ENCODE results near the gene CLCNKA.
A peak's percentile ranks its signal among the peaks of the same experiment; 100 is the strongest.

Gene CLCNKA

DNA sequence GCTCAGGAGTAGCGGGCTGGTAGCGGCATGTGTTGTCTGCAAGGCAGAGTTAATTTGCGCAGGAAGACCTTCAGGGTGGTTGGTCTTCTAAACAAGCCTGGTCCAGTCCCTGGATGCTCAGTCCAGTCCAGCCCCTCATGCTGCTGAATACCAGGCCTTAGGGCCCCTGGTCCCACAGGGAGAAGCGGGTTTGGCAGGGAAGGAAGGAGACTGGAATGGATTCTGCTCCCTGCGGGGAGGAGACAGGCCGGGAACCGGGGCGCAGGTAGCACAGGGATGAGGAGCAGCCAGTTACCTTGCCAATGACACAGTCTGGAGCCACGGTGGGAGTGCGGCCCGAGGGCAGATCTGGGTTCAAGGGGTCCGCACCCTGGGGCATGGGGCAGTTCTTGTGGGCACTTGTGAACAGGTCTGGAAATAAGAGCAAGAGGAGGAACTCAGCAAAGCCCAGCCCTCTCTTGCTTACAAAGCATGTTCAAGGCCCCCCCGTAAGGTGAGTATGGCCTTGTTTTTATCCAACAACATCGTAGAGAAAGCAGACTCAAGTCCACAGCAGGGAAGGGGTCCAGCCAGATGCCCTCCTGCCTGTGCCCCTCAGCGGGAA, 41.5 kb downstream of the CLCNKA start:
- no peak for DNase-seq (ENCODE audit: low spot score)

DNA sequence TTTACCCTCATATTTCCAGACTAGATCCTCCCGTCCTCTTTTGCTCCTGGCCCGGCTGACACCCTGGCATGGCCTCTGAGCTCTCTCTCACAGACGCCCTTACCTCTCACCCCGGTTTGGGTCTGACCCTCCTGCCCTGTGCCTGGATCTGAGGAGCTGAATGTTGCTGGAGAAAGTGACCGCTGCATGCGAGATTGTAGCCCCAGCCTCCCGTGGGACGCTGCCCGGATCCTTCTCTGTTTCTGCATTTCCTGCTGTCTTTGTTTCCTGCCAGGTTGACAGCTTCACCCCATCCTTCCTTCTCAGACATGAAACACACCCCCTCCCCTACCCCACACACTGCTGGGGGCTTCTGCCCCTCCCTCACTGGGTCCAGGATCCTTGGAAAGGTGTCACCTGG, 42.1 kb downstream of the CLCNKA start:
- no peak for DNase-seq (ENCODE audit: low spot score)

DNA sequence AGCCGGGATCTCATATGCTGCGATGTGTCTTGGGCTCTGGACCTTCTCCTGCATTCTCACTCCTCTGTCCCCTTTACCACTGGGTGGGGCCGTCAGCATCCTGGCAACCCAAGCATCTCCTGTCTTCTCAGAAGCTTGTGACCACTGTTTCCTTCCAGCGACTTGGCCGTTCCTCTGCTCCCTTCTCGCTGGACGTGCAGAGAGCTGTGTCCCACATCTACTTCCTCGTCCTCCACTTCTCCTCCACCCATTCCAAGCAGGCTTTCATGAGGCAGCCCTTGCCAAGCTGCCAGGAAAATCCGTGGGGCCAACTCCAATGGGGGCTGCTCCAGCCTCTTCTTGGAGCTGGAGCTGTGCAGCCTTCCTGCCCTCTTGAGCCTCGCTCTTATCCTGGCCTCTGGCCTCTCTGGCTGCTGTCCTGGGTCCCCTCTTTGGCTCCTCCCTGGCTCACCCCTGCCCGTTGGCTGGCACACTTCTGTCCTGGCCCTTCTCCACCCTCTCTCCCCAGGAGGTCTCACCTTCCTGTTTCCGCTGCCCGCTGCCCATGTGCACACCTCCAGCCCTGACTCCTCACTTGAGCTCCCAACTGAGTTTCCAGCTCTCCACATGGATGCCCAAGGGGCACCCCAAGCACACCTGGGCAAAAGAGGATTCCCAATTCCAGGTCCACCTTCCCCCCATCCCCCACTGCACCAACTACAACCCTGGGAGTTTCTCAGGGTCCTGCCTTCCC, 42.9 kb downstream of the CLCNKA start:
- no peak for DNase-seq (ENCODE audit: low spot score)

DNA sequence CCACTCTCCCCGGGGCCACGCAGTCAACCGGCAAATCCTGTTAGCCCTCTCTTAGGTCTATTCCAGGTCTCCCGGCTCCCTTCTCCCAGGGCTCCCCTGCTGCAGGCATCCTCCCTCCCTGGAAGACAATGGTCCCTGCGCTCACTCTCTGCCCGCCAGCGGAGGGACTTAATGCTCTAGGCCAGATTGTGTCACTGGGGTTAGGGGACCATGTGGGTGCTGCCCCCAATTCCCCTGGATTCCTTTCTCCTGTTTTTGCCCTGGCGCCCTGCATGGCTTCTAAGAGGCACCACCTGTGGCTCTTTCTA, 43.4 kb downstream of the CLCNKA start:
- no peak for DNase-seq (ENCODE audit: low spot score)

DNA sequence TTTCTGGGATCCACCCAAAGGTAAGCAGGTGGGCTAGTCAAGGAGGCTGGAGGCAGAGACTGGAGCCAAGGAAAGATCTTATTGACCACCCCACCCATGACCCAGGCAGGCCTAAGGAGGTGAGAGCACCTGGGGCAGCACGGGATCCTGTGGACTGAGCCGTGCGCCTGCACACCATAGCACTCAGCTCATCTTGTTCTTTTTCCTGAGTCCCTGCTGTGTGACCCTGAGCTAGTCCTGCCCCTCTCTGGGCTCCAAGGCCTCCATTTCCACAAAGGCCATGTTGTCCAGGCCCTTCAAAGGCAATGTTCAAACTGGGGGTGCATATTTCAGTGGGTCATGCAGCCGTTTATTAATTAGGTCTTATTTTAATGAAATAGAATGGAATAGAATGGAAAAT, 44.4 kb downstream of the CLCNKA start:
- no peak for DNase-seq (ENCODE audit: low spot score)

DNA sequence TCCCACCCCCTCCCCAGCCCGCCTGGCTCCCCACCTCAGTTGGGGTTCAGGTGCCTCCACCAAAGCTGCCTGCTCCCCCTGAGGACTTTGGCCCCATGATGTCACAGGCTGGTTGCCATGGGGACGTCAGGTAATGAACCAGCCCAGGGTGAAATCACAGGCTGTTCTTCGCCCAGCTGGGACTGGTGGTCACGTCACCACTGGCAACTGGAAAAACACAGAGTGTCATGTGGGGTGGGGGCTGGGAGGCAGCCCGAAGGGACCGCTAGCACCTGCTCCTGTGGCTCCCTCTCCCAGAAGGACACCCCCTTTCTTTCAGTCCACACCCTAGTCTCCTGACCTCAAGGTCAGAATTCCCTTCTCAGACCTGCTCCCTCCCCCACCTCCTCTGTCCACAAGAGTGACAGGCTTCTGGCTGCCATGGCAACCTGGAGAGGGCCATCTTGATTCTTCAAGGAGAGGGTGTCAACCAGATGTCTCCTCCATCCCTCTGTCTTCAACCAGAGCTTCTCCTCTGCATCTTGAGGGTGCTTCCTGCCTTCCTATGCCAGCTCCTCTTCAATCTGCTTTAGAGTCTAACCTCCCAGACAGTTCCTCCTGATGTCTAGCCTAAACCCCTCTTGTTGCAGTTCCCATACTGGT, 45.4 kb downstream of the CLCNKA start:
- no peak for DNase-seq (ENCODE audit: low spot score)

DNA sequence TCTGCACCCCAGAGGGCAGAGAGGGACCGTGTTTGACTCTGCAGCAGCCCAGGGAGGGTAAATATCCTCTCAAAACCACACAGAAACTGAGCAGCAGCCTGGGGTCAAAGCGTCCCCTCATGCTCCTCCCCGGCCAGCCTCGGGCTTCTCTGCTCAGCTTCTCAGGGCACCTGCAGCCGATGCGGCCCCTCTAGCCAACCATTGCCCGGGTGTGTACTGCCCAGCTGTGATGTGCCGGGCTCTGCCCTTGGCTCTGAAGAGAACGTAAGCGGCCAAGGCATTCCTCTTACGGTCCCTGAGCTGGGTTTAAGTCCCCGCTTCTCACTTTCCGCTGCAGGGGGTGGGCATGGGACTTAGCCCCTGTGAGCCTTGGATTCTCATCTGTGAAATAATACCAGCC, 46.1 kb downstream of the CLCNKA start:
- no peak for DNase-seq (ENCODE audit: low spot score)

DNA sequence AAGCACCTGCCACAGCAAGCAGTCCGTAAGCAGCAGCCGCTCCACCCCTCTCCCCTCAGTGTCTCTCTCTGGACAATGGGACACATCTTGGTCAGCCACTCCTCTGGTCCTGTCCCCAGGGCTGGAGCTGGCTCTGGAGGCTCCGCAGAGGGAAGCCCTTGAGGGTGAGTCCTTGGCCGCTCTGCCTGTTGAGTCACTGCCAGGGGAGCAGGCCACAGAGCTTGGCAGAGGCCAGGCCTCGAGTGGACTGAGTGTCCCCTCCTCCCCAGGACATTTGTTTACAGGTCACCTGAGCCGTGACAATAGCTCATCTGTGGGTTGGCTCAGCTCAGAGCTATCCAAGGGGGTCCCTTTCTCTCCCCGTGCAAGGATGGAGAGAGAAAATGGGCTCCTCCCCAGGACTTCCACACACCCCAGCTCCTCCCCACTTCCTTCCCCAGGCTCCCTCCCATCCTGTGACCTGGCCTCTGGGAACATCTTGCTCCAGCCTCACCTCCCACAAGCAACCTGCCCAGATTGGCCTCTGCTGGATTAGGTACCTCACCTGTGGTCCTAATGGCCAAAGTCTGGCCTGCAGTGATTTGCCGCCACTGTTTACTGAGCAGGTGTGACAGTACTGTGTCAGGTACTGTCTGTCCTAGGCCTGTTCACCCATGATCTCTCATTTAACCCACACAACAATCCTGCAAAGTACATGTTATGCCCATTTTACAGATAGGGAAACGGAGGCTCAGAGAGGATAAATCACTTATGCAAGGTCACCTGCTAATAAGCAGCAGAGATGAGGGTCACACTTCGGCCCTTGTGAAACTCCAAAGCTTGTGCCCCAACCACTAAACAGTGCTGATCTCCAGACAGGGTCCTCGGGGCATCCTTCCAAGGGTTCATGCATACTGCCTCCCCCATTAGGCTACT, 46.8 kb downstream of the CLCNKA start:
- DNase-seq (ENCODE audit: low spot score), result no peak

DNA sequence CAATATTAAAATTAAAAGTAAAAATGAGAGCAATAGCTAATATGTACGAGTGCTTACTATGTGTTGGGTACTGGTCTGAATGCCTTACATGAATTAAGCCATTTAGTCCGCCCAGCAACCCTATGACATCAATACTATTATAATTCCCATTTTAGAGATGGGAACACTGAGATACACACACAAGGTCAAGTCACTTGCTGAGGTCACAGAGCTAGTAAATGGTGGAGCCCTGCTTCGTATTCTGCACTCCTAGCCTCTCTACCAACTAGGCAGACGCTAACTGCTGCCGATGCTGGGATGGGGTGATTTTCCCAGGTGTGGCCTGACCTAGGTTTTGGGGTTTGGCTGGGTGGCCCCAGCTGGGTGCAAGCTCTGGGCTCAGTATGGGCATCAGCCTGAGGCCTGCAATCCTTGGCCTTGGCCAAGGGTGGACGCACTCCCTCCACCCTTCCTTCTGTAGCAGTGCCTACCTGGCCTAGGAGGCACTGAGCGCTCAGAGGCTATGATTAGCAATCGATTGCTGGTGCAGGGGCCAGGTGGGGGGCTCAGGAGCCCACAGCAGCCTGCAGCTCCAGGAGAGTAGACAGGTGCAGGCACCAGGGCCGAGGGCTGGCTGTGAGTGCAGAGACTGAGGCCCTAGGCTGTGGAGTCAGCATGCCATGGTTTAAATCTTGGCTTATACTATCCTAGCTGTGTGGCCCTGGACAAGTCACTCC, 49.0 kb downstream of the CLCNKA start:
- DNase-seq (ENCODE audit: low spot score), result no peak

DNA sequence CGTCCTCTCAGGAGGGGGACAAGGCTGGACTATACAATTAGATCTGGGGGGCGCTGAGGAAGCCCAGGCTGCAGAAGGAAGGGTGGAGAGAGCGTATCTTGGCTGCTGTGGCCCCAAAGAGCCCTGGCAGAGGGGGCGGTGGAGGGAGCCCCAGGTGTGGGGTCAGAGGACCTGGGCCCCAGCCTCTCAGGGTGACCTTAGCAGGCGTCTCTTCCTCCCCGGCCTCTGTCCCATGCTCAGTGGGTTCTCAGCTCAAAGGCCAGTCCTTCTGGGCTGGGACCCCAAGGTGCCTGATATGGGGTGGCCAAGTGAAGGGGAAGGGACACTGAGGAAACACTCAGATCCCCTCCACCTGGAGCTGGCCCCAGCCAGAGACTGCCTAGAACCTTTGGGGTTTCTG, 49.8 kb downstream of the CLCNKA start:
- no peak for DNase-seq (ENCODE audit: low spot score)

DNA sequence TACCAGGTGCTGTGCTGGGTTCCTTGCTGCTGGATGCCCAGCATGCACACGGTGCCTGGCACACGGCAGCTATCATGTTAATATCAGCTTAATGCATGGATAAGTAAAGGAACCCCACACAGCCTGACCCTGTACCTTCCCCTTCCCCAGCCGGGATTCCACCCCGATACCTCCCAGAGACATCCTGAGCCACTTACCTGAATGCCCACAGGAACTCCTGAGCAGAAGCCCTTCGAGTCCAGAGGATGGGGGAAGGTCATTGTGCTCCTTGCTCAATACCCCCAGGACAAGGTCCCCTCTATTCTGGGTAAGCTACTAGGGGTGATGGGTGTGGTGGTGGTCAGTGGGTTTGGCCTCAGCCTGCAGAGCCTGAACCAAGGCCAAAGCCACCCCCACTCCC, 50.3 kb downstream of the CLCNKA start:
- DNase-seq (ENCODE audit: low spot score), result no peak

DNA sequence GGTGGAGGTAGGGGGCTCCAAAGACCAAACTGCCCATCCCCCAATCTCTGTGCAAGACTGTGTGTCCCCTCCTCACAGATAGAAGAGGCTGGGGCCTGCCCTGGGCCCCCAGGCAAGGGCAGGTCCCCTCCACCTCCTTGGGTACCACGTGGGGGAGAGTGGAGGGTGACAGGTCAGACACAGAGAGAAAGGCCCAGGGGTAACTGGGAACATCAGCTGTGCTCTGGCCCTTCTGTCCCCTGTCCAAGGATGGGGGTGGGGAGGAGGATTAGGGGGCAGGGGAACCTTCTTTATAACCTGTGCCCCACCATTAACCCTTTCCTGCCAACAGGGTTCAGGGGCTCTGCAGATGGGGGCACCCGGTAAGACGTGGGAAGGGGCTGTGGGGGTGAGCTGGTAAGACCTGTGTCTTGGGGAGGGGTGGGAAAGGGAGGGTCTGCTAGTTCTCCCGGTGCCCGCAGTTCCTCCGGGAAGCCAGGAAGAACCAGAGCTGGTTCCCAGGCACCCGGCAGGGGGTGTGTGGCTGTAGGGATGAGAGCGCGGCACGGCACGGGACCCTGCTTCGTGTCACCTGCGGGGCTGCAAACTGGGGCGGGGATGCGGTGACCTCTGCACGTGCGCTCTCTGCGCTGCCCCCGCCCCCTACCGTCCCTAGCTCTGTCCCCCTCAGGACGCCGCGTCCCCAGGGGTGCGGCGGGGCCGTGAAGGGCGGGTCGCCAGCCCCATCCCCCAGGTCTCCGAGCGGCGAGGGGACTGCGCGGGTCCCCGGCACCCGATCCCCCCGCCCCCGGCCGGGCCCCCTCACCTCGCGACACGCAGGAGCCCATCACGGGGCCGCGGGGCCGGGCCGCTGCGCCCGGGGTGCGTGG, 51.0 kb downstream of the CLCNKA start:
- DNase-seq (ENCODE audit: low spot score), result no peak

DNA sequence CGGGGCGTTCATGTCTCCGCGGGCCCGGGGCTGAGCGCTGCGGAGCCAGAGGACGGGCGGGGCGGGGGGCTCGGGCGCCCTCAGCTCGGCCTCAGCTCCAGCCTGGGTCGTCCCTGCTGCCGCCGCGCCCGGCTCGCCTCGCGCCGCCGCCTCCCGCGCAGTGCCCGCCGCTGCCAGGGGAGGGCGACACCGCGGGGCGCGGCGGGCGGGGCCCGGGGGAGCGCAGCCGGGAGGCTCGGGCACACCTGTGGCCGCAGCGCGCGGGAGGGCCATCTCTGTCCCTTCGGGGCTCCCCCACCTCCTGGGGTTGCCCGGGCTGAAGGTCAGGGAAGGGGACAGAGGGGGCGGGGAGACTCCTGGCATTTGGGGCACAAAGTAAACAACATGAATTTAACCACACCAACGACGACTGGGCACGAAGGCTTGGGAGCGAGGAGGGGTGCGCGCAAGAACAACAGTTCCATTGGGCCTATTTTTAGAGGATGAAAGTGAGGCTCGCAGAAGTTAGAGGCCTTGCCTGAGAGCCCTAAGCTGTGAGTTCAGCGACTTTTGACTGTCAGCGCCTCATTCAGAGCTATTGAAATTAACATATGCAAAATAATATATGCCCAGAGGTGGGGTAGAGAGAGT, 51.8 kb downstream of the CLCNKA start, which contains the start of gene FAM131C:
FAM131C (minus strand) TSS at position 162 of the 630 bp plus-strand sequence. CDS start 209 bp downstream, outside the sequence.
- DNase-seq (ENCODE audit: low spot score), result peak; percentile 10

DNA sequence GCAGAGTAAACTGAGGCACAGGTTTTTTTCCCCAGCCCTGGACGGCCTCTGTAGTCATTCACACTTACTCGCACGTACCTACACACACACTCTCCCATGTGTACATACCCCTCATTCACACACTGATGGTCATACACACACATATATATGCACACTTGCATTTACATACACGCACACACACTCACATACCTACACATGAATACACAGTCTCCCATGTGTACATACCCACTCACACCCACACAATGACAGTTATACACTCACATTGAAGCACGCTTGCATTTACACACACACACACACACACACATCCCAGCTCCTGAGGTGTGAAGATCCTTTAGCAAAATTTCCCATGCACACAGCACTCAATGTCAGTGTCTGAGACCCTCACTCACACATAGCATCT, 52.4 kb downstream of the CLCNKA start:
- DNase-seq (ENCODE audit: low spot score), result no peak

DNA sequence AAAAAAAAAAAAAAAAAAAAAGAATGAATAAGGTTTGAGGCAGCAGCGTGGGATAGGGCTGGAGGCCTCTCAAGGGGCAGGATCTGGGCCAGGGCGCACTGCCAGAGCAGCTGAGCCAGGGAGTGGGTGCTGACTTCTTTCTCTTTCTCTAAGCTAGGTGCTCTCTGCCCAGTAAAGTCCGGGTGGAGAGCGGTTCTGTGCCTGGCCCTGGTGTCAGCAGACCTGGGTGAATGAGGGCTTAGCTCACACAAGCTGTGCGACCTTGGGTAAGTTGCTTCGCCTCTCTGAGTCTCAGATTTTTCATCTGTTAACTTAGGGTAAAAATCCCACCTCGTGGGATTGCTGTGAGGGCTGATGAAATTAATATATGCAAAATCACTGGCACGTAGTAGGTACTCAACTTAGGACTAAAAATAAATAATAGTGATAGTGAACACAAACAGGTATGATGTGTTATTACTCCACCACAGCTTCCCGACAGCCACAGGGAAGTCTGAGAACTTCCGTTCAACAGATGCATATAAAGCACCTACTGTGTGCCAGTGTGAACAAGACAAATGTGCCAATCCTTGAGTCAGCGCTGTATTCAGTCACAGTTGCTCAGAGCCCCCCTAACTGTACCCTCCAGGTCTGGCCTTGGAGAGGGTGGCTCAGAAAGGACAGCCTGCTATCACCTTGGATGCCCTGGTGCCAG, 53.6 kb downstream of the CLCNKA start:
- DNase-seq (ENCODE audit: low spot score), result no peak

DNA sequence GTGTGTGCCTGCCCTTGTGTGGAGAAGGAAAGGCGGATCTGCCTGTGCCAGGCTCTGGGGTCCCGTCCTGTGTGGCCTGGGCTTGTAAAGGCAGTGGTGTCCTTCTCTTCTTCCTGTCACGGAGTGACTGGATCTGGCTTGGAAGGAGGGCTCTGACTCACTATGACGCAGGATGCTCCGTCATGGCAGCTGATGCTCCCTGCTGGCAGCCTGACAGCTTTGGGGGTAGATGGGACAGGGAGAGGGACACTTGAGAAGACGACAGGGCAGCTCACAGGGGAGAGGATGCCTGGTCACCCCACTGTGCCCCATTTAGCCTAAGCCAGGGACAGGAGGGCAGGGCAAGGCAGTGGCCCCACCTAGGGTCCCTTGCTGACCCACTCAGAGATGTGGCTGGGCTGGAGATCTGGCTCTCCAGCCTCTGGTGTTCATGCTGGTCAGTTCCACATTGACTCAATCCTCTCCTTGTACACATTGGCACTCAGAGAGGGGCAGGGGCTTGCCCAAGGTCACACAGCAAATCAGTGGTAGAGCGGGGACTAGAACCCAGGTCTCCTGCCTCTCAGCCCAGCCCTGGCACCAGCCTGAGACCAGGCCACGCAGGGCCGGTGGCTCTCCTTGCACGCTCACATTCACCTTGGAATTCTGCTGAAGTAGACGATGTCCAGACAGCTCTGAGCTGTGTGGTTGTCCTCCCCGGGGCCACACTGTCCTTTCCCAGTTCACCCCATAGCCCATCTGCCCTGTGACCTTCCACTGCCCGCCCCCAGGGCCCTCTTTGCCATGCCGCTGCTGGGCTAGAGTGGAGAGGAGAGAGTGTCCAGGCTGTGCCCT, 54.4 kb downstream of the CLCNKA start:
- no peak for DNase-seq (ENCODE audit: low spot score)

DNA sequence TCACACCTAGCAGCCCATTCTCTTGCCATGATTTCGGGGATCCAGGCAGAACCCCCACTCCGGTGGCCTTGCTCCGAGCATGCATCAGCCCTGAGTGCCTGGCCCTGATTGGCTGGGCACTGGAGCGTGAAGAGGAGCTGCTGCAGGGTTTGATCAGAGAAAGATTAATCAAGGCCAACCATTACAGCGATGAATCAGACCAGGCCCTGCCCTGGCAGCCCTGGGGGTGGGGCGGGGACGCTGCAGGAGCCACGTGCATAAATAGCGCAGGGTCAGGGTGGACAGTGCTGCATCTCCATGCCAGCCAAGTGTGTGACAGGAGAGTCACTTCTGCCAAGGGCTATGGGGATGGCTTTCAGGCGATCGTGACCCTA, 55.0 kb downstream of the CLCNKA start:
- DNase-seq (ENCODE audit: low spot score), result no peak

DNA sequence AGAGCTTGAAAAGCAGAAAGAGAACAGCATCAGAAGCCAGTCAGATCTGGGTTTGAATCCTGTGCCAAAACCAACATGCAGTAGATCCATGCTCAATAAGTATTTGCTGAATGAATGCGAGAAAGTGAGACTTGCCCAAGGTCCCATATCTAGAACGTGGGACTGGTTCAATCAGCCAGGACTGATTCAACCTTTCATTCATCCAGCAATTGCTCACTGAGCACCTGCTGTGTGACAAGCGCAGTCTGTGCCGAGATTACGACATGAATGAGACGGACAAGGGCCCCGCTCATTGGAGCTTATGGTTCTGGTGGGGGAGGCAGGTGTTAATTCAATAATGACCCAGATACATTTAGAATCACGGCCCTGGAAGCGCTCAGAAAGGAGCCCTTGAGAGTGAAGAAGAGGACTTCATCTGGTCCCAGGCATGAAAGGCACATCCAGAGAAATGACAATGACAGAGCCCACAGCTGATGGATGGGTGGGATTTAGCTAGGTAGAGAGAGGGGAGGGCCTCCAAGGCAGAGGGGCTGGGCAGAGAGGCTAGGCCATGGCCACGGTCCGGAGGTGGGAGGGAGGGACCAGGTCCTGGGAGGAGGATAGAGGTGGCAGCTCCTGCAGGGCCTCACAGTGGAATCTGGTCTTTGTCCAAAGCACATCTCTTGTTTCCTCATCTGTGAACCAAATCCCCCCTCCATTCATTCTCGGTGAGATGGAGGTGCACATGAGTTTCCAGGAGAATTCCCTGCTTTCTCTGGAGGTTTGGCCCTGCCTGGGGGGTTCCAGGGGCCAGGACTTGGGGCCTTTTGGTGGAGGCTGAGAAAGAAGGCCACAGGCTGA, 55.8 kb downstream of the CLCNKA start:
- DNase-seq (ENCODE audit: low spot score), result no peak
